Dermis lymphatic vessel endothelial cell (primary cell): ENCODE results near the gene RHOH. TPM values are rescaled to one million over a fixed set of nuclear protein-coding genes. Genes with fewer than 3 reads are reported as not detected.

Source experiments
- total RNA-seq: library from RNA; depleted of rRNA; stranded (reverse); fragments of >200 nt; gene quantifications from 2 replicates; pipeline ENCODE4 v1.2.1, GENCODE V29; 2014

The RHOH gene, protein sequence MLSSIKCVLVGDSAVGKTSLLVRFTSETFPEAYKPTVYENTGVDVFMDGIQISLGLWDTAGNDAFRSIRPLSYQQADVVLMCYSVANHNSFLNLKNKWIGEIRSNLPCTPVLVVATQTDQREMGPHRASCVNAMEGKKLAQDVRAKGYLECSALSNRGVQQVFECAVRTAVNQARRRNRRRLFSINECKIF
- under 0.01 TPM in 1 of 2 replicates, not detected in the other for total RNA-seq

GRCh38 chr4:40196724-40197281 lies at the start of gene RHOH:
Gene RHOH (plus strand): TSS chr4:40197031. CDS start chr4:40243387, 46,356 bp downstream.

Other genes with a start within 250 kb of the RHOH start
- 54.3 and 61.0 TPM in 2 replicates for gene PDS5A, start 219.1 kb upstream of the RHOH start, total RNA-seq
- gene N4BP2, start 140.2 kb upstream of the RHOH start, total RNA-seq = 7.3 and 9.9 TPM in 2 replicates
- gene CHRNA9, start 138.3 kb downstream of the RHOH start, total RNA-seq = not detected in 2 replicates